Prostate gland (tissue), 2 donors: ENCODE results near the gene PPP1R12B.
"Not testable (repeated sequence)": the region's sequence is repeated elsewhere in the genome, so short reads cannot be mapped to it uniquely, and the experiment has no call there.

ENCODE experiments used
- POLR2A ChIP-seq: fragments of 450-650 bp; IDR thresholded peaks from one replicate; pipeline ENCODE4 v1.6.1; 2016; ENCODE audit warnings: antibody characterized with exemption, mild to moderate bottlenecking
- POLR2AphosphoS5 ChIP-seq: sonication (generic); formaldehyde crosslinking; IDR thresholded peaks from one replicate; pipeline ENCODE4 v1.6.1; 2017; ENCODE audit warnings: antibody characterized with exemption
- TF ChIP-seq, protein P1 (sequence below), 4 experiments: fragments of 200-600 bp in 2 of 4; fragments of 450-650 bp in 2 of 4; sonication (generic) in 2 of 4; IDR thresholded peaks; 1 replicate in 3 of 4; 2 replicates in 1 of 4; pipeline ENCODE4 v1.5.1; 2016 to 2019; ENCODE audit warnings: antibody characterized with exemption in 4 of 4, mild to moderate bottlenecking in 2 of 4, moderate library complexity in 2 of 4

DNA sequence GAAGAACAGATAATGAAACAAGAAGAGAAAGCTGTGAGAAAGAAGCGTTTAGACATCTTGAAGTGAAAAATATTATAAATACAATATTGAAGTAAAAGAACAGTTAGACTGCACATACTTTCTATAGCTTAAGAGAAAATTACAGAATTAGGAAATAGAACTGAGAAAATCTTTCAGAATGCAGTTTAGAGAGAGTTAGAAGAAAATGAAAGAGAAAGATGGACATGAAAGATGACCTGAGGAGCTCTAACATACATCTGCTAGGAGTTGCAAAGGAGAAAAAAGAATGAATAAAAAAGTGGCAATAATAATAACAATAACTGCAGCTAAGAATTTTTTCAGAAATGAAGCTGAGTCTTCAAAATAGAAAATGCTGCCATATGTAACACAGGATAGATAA lies 173.0 kb downstream of the PPP1R12B start:
- TF ChIP-seq, protein P1, sequence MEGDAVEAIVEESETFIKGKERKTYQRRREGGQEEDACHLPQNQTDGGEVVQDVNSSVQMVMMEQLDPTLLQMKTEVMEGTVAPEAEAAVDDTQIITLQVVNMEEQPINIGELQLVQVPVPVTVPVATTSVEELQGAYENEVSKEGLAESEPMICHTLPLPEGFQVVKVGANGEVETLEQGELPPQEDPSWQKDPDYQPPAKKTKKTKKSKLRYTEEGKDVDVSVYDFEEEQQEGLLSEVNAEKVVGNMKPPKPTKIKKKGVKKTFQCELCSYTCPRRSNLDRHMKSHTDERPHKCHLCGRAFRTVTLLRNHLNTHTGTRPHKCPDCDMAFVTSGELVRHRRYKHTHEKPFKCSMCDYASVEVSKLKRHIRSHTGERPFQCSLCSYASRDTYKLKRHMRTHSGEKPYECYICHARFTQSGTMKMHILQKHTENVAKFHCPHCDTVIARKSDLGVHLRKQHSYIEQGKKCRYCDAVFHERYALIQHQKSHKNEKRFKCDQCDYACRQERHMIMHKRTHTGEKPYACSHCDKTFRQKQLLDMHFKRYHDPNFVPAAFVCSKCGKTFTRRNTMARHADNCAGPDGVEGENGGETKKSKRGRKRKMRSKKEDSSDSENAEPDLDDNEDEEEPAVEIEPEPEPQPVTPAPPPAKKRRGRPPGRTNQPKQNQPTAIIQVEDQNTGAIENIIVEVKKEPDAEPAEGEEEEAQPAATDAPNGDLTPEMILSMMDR (IDR thresholded peaks at IDR 0.05), result not testable (repeated sequence)
- TF ChIP-seq POLR2A, POLR2AphosphoS5: not testable (repeated sequence)
